ENCODE data around the gene IRAG1. TPM values are rescaled to one million over a fixed set of nuclear protein-coding genes. Genes with fewer than 3 reads are reported as not detected.
A peak's percentile ranks its signal among the peaks of the same experiment; 100 is the strongest.

The IRAG1 gene
- not detected in 2 replicates for total RNA-seq

GRCh38 chr11:10693509-10694081 is at the start of gene IRAG1:
TSS of gene IRAG1 (minus strand) at chr11:10693755. CDS start at chr11:10693602, 153 bp downstream.
- Mint-ChIP-seq H3K9me3 (no peaks in the 10 kb centered on the region), H3K27ac (no peak within 1 kb of the TSS), H3K4me3 (ENCODE audit: low read depth) (no peak within 1 kb of the TSS), H3K36me3 (ENCODE audit: low read depth) (no peaks in the 10 kb centered on the region), H3K27me3 (ENCODE audit: low read depth) (peaks cover 18% of the 10 kb centered on the region), H3K4me1 (ENCODE audit: low read depth) (no peaks in the 10 kb centered on the region)
- intact Hi-C loops (cut with micrococcal nuclease): no loop called here
- DNase-seq (ENCODE audit: low spot score): no peak

DNA sequence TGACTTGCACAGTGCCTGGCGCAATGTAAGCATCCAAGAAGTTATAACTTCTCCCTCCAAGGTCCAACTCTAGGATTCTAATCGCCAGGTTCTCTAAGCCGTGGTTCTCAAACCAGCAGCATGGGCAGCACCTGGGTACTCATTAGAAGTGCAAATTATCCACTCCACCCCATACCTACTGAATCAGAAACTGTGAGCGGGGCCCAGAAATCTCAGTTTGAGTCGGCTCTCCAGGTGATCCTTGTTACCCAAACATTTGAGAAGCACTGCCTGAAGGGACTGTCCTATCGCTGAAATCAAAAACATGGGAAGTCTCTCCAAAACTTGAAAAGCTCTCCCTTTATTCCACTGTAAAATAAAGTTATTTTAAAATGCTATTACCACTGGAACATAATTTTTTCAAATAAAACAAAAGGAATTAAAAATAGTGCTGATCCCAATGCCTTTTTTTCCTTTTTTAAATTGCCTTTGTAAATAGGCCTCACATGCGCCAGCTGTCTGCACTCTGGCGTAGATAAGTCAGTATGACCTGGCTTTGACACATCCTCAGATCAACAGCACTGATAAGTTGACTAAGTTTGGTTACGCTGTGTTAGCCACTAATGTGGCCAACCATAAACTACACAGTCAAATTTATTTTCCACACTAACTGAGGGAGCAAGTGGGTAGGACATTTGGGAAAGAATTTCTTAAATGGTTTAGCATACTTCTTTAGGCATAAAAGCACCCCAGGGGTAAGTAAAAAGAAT is 49.1 kb upstream of the IRAG1 start:
- no peak for DNase-seq (ENCODE audit: low spot score)
- peak overlapping the region; percentile 3 for H3K4me3 Mint-ChIP-seq (ENCODE audit: low read depth)
- no peaks in the 10 kb centered on the region for H3K9me3 Mint-ChIP-seq
- peaks cover 32% of the 10 kb centered on the region for H3K4me1 Mint-ChIP-seq (ENCODE audit: low read depth)
- H3K27ac Mint-ChIP-seq: peak overlapping the region; percentile 0
- H3K36me3 Mint-ChIP-seq (ENCODE audit: low read depth): no peaks in the 10 kb centered on the region
- intact Hi-C loops (cut with micrococcal nuclease): loop anchor here (2.0 to 10.0 kb wide), 4 partner anchors 16 to 438 kb away; partner anchors contain the start of genes ADM and AMPD3
- H3K27me3 Mint-ChIP-seq (ENCODE audit: low read depth): no peaks in the 10 kb centered on the region

DNA sequence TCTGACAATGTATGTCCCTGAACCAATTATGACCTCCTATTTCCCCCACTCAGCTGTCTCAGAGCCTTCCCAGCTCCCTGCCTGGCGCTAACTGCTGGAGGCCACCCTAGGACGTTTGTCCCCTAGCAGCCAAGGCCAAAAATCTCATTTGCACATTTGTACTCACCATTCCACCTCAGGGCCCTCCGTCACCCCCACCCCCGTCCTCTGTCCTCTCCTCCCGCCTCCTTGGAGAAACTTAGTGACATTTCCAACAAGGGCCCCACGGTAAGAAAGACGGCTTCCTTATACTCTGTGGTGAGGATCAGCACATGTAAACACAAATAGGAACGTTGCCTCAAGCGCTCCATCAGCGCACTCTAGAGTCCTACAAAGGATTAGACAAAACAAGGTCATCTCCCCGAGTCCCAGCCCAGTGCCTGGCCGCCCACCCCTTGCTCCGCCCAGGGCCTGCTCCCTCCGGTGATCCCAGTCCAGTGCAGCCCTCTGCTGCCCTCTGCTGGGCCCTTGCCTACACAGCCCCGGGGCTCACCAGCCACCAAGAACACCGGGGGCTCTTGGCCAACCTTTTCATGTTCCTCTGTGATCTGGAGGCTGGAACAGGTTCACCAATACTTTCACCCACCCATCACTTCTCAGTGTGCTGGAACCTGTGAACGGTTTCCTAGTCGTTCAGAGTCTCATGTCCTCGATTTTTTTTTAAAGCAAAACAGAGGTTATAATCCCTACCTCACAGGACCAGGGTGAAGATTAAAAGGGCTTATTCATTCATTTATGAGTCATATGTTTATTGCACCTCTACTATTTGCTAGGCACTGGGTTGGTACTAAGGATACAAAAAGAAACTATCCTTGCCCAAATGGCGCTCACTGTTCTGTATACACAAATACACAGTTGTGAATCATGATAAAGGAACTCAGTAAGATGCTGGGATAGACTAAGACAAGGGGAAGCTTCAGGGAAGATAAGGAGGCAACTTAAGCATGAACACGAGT is 42.2 kb upstream of the IRAG1 start:
- intact Hi-C loops (cut with micrococcal nuclease): loop anchor here (1.0 to 5.0 kb wide), 5 partner anchors 81 to 329 kb away; partner anchors contain the start of gene RNF141

DNA sequence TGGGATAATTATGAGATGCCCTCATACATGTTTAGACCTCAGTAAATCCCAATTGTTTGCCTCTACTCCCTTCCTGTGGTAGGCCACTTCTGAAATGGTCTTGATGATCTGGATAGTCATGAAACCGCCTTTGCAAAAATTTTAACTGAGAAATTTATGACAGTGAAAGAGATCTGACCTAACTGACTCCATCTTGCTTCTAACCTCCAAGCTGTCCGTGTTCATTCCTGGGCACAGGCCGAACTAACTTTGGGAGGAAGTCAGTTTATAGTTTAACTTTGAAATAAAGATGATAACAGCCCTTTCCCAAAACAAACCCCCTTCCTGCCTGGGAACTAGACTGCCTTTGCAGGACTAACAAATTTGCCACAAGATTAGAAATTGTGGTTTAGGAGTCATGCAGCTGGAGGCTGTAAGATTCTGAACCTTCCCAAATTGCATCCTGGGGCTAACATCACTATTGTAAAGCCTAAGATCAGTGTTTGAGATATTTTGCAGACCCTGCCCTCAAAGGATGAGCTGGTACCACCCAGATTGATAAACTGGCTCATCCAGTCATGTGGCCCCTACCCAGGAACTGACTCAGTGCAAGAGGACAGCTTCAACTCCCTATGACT is 37.6 kb upstream of the IRAG1 start:
- Mint-ChIP-seq H3K36me3 (ENCODE audit: low read depth) (no peaks in the 10 kb centered on the region), H3K4me3 (ENCODE audit: low read depth) (no peak overlapping the region), H3K27me3 (ENCODE audit: low read depth) (peaks cover 26% of the 10 kb centered on the region), H3K4me1 (ENCODE audit: low read depth) (peaks cover 16% of the 10 kb centered on the region), H3K27ac (no peak overlapping the region), H3K9me3 (peaks cover under 1% of the 10 kb centered on the region)
- intact Hi-C loops (cut with micrococcal nuclease): no loop called here
- DNase-seq (ENCODE audit: low spot score): no peak

More for the DNA sequence above, 42.2 kb upstream of the IRAG1 start:
- H3K4me1 Mint-ChIP-seq (ENCODE audit: low read depth): peaks cover 10% of the 10 kb centered on the region
- H3K9me3 Mint-ChIP-seq: no peaks in the 10 kb centered on the region
- no peak overlapping the region for H3K4me3 Mint-ChIP-seq (ENCODE audit: low read depth)
- DNase-seq (ENCODE audit: low spot score): peak; percentile 76
- H3K27ac Mint-ChIP-seq: no peak overlapping the region
- peaks cover 13% of the 10 kb centered on the region for H3K27me3 Mint-ChIP-seq (ENCODE audit: low read depth)
- no peaks in the 10 kb centered on the region for H3K36me3 Mint-ChIP-seq (ENCODE audit: low read depth)

DNA sequence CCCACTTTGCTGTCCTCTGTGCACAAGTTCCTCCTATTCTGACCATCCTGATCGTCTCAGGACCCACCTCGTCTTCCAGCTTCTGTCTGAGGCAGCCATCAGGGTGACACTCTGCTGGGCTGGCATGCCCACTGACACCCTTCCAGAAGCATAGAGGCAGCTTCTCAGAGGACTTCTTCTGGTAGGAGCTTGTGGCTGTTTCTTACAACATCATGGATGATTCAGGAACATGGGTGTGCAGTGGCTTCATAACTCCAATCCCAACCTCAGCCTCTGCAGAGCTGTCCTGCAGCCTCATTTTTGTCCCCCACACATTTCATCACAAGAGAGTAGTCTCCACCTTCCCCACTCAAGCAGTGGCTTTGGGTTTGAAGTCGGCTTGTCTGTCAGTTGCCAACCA is 36.6 kb upstream of the IRAG1 start:
- Mint-ChIP-seq H3K36me3 (ENCODE audit: low read depth) (no peaks in the 10 kb centered on the region), H3K27ac (no peak overlapping the region), H3K4me1 (ENCODE audit: low read depth) (peaks cover 18% of the 10 kb centered on the region), H3K4me3 (ENCODE audit: low read depth) (no peak overlapping the region), H3K27me3 (ENCODE audit: low read depth) (peaks cover 28% of the 10 kb centered on the region), H3K9me3 (peaks cover 5% of the 10 kb centered on the region)
- intact Hi-C loops (cut with micrococcal nuclease): no loop called here
- DNase-seq (ENCODE audit: low spot score): no peak

- no peak for DNase-seq (ENCODE audit: low spot score)
- intact Hi-C loops (cut with micrococcal nuclease): no loop called here
- H3K9me3 Mint-ChIP-seq: peaks cover 5% of the 10 kb centered on the region
- H3K4me3 Mint-ChIP-seq (ENCODE audit: low read depth): no peak overlapping the region
- H3K27me3 Mint-ChIP-seq (ENCODE audit: low read depth): peaks cover 30% of the 10 kb centered on the region
- no peaks in the 10 kb centered on the region for H3K36me3 Mint-ChIP-seq (ENCODE audit: low read depth)
- H3K4me1 Mint-ChIP-seq (ENCODE audit: low read depth): peaks cover 21% of the 10 kb centered on the region
- no peak overlapping the region for H3K27ac Mint-ChIP-seq
These were observed 35.4 kb upstream of the IRAG1 start for GRCh38 chr11:10728789-10729472.

GRCh38 chr11:10728154-10728553 is 34.6 kb upstream of the IRAG1 start:
- DNase-seq (ENCODE audit: low spot score): no peak
- intact Hi-C loops (cut with micrococcal nuclease): no loop called here
- H3K27me3 Mint-ChIP-seq (ENCODE audit: low read depth): peaks cover 27% of the 10 kb centered on the region
- no peaks in the 10 kb centered on the region for H3K36me3 Mint-ChIP-seq (ENCODE audit: low read depth)
- H3K27ac Mint-ChIP-seq: no peak overlapping the region
- no peak overlapping the region for H3K4me3 Mint-ChIP-seq (ENCODE audit: low read depth)
- peaks cover 21% of the 10 kb centered on the region for H3K4me1 Mint-ChIP-seq (ENCODE audit: low read depth)
- peaks cover 5% of the 10 kb centered on the region for H3K9me3 Mint-ChIP-seq

DNA sequence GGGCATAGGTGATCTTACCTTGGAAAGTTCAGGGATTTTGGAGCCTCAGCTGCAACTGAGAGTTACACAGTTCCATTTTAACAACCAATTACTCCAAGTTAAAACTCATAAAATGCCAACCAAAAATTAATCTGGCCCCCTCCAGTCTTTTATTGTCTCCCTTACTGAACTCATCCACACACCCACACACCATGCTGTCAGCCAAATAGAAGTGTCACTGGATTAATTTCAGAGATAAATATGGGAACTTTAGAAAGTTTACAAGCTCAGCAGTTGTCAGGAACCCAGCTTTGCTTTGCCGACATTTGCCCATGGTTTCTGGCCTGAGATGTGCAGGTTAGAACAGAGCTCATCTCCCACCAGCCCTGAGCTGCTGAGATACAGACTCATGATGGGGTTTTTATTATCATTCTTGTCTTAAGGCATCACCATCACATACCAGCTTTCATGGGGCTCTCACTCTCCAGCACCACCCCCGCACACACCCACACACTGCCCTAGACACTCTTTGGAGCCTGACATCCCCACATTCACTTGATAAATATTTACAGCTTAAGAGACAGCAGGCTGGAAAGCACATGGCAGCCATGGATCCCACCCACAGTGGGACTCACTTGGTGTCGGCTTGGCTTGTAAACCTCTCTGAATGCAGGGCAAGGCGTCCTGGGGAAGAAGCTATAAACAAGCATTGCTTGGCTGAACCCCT is 33.7 kb upstream of the IRAG1 start:
- no peak overlapping the region for H3K27ac Mint-ChIP-seq
- intact Hi-C loops (cut with micrococcal nuclease): loop anchor here (2.0 kb wide), 1 partner anchor 16 kb away; no protein-coding TSS in a partner anchor
- H3K4me1 Mint-ChIP-seq (ENCODE audit: low read depth): peaks cover 21% of the 10 kb centered on the region
- H3K27me3 Mint-ChIP-seq (ENCODE audit: low read depth): peaks cover 29% of the 10 kb centered on the region
- no peak for DNase-seq (ENCODE audit: low spot score)
- H3K36me3 Mint-ChIP-seq (ENCODE audit: low read depth): no peaks in the 10 kb centered on the region
- H3K4me3 Mint-ChIP-seq (ENCODE audit: low read depth): no peak overlapping the region
- peaks cover 5% of the 10 kb centered on the region for H3K9me3 Mint-ChIP-seq

DNA sequence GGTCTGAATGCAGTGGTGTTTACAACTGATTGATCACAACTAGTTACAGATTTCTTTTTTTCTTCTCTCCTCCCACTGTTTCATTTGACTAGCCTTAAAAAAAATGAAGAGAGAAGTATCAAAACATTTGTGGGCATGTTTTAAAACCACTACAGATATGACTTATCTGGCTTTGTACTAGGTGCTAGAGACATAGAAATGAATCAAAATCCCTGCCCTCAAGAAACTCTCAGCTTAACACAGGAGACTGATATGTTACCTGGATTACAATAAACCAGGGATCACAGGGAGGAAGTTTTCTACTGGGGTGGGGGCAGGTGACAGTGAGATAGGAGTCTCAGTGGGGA is 32.3 kb upstream of the IRAG1 start:
- no peaks in the 10 kb centered on the region for H3K36me3 Mint-ChIP-seq (ENCODE audit: low read depth)
- peak overlapping the region; percentile 58 for H3K27ac Mint-ChIP-seq
- peaks cover 21% of the 10 kb centered on the region for H3K4me1 Mint-ChIP-seq (ENCODE audit: low read depth)
- H3K9me3 Mint-ChIP-seq: peaks cover 5% of the 10 kb centered on the region
- intact Hi-C loops (cut with micrococcal nuclease): loop anchor here (1.0 to 2.0 kb wide), 2 partner anchors 17 to 69 kb away; no protein-coding TSS in a partner anchor
- no peak for DNase-seq (ENCODE audit: low spot score)
- no peak overlapping the region for H3K4me3 Mint-ChIP-seq (ENCODE audit: low read depth)
- H3K27me3 Mint-ChIP-seq (ENCODE audit: low read depth): peaks cover 28% of the 10 kb centered on the region

DNA sequence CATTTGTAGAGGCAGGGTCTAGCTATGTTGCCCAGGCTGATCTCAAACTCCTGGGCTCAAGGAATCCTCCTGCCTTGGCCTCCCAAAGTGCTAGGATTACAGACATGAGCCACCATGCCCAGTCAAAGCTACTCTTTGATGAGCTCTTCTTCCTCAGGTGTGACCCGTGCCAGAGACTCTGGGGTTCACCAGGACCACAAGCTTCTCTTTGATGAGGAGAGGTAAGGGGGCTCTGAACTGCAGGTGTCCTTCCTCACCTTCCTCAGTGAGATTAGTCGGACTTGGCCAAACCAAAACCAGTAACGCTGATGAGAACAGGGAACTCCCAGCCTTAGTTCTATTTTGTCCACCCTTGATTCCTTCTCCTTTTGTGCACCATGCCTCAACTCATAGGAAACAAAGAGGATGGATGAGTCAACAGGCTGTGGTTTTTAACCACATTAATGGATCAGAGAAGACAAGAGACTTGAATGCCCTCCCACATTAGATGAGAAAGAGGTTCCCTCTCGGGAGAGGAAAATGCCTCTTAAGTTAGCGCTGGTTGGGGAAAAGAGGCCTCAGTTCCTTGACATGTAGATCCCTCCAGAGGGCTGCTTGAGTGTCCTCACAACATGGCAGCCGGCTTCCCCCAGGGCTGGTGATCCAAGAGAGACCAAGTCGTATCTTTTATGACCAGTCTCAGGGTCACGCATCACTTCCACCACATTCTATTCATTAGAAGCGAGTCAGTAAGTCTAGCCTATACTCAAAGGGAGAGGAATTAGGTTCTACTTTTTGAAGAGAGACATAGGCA is 31.8 kb upstream of the IRAG1 start:
- H3K9me3 Mint-ChIP-seq: peaks cover 5% of the 10 kb centered on the region
- H3K4me3 Mint-ChIP-seq (ENCODE audit: low read depth): no peak overlapping the region
- peaks cover 27% of the 10 kb centered on the region for H3K27me3 Mint-ChIP-seq (ENCODE audit: low read depth)
- no peaks in the 10 kb centered on the region for H3K36me3 Mint-ChIP-seq (ENCODE audit: low read depth)
- peak overlapping the region; percentile 58 for H3K27ac Mint-ChIP-seq
- intact Hi-C loops (cut with micrococcal nuclease): no loop called here
- DNase-seq (ENCODE audit: low spot score): no peak
- H3K4me1 Mint-ChIP-seq (ENCODE audit: low read depth): peaks cover 21% of the 10 kb centered on the region

GRCh38 chr11:10722307-10722706 is 28.8 kb upstream of the IRAG1 start:
- intact Hi-C loops (cut with micrococcal nuclease): no loop called here
- Mint-ChIP-seq H3K4me3 (ENCODE audit: low read depth) (no peak overlapping the region), H3K9me3 (peaks cover 5% of the 10 kb centered on the region), H3K36me3 (ENCODE audit: low read depth) (no peaks in the 10 kb centered on the region), H3K4me1 (ENCODE audit: low read depth) (peaks cover 18% of the 10 kb centered on the region), H3K27ac (no peak overlapping the region), H3K27me3 (ENCODE audit: low read depth) (peaks cover 27% of the 10 kb centered on the region)
- DNase-seq (ENCODE audit: low spot score): no peak

Data from activated T-helper 2 cell treated with anti-CD3 and anti-CD28 coated beads, Interferon-gamma antibody, Interleukin-2, Interleukin-4, amounts not matched to agents 10 μg/mL and 5 μg/mL and 100 μg/mL, durations not matched to agents 14 hours and 24 hours and 36 hours (primary cell).